Thyroid gland (tissue), 4 donors: ENCODE measurements around the gene PORCN. TPM values are rescaled to one million over a fixed set of nuclear protein-coding genes. Genes with fewer than 3 reads are reported as not detected.
A peak's percentile ranks its signal among the peaks of the same experiment; 100 is the strongest.
"Not testable (repeated sequence)": the region's sequence is repeated elsewhere in the genome, so short reads cannot be mapped to it uniquely, and the experiment has no call there.

Experiments
- DNase-seq, 2 donors: peaks; one replicate each; pipeline ENCODE4 v3.0.0-alpha.2; 2019
- H3K27ac ChIP-seq, 3 donors: fragments of 200-600 bp; sonication (generic); 1 replicate in 2 of 3; 2 replicates in 1 of 3; pipeline ENCODE4 v1.5.1; 2016 to 2019; ENCODE audit warnings: mild to moderate bottlenecking in 1 of 3, moderate library complexity in 1 of 3
- H3K27me3 ChIP-seq: fragments of 200-600 bp; sonication (generic); one replicate; pipeline ENCODE4 v1.5.1; 2019
- H3K36me3 ChIP-seq, 2 donors: fragments of 200-600 bp; sonication (generic); one replicate each; pipeline ENCODE4 v1.5.1; 2016 to 2019
- H3K4me1 ChIP-seq, 2 donors: fragments of 200-600 bp; sonication (generic); one replicate each; pipeline ENCODE4 v1.5.1; 2017 to 2019
- H3K4me3 ChIP-seq, 3 donors: fragments of 200-600 bp; sonication (generic); replicated peaks in 1 of 3; 1 replicate in 2 of 3; 2 replicates in 1 of 3; pipeline ENCODE4 v1.5.1; 2016; ENCODE audit warnings: mild to moderate bottlenecking in 1 of 3
- H3K9me3 ChIP-seq: fragments of 200-600 bp; sonication (generic); one replicate; pipeline ENCODE4 v1.5.1; 2017
- CTCF ChIP-seq, 6 experiments: fragments of 200-600 bp in 3 of 6; fragments of 450-650 bp in 3 of 6; sonication (generic) in 3 of 6; IDR thresholded peaks; one replicate each; pipeline ENCODE4 v1.5.1; 2016 to 2019; ENCODE audit warnings: antibody characterized with exemption in 6 of 6, mild to moderate bottlenecking in 2 of 6, inconsistent platforms in 1 of 6, moderate library complexity in 1 of 6
- POLR2A ChIP-seq, 2 donors: fragments of 450-650 bp; IDR thresholded peaks; one replicate each; pipeline ENCODE4 v1.6.1; 2017; ENCODE audit warnings: antibody characterized with exemption in 2 of 2, mild to moderate bottlenecking in 2 of 2, moderate library complexity in 1 of 2
- WGBS, 2 donors: methylation state at CpG; one replicate each; pipeline ENCODE4 v1.1.5; 2017; 5-methylcytosine and 5-hydroxymethylcytosine counted together
- intact Hi-C: fragments of 100-400 bp; cut with DNase I; formaldehyde crosslinking; loops from one replicate; pipeline ENCODE4 v1.15.1; 2023
- total RNA-seq, 4 donors: library from RNA; depleted of rRNA; stranded (reverse); fragments of >200 nt; gene quantifications; one replicate each; pipeline ENCODE4 v1.2.3, GENCODE V29; 2016

Gene PORCN
- total RNA-seq, 4 donors from 2014 or later, result 14.5 to 36.4 (median 21.4) TPM

GRCh38 chrX:48539345-48540027 lies 30.7 kb downstream of the PORCN start, which contains the start of gene TBC1D25:
TSS of gene TBC1D25 (plus strand) at chrX:48539714. CDS start at chrX:48539798, 84 bp downstream.
- H3K27me3 ChIP-seq, result no peaks in the 10 kb centered on the region
- 0% methylated on average over 15 to 16 of the region's 59 CpGs for WGBS, 2 donors
- peak within 1 kb of the TSS; percentile 78 to 89 (median 85) for H3K27ac ChIP-seq
- H3K4me1 ChIP-seq, result peaks cover 6% of the 10 kb centered on the region in 2 donors
- no peaks in the 10 kb centered on the region for H3K36me3 ChIP-seq
- TF ChIP-seq CTCF (IDR thresholded peaks at IDR 0.05), result peak in 2 of 6 experiments; percentile 18 to 37
- peak in 1 of 2 donors; percentile 67 for TF ChIP-seq POLR2A (IDR thresholded peaks at IDR 0.05)
- peak; percentile 97 to 98 for DNase-seq
- H3K4me3 ChIP-seq, result peak within 1 kb of the TSS in 2 of 3 donors; percentile 50 to 66
- intact Hi-C loops, result no loop called here
- no peaks in the 10 kb centered on the region for H3K9me3 ChIP-seq

- TF ChIP-seq CTCF (IDR thresholded peaks at IDR 0.05) (no peak), POLR2A (IDR thresholded peaks at IDR 0.05) (no peak)
- intact Hi-C loops, result no loop called here
- H3K4me1 ChIP-seq, result peaks cover 6% of the 10 kb centered on the region in 2 donors
- H3K9me3 ChIP-seq, result no peaks in the 10 kb centered on the region
- peak overlapping the region; percentile 78 to 89 (median 85) for H3K27ac ChIP-seq
- no peaks in the 10 kb centered on the region for H3K36me3 ChIP-seq
- H3K27me3 ChIP-seq, result no peaks in the 10 kb centered on the region
- H3K4me3 ChIP-seq, result peak overlapping the region in 2 of 3 donors; percentile 50 to 66
- peak in 1 of 2 donors; percentile 52 for DNase-seq
- WGBS, 2 donors, result 3 to 4% methylated on average over 10 to 12 of the region's 12 CpGs
These were observed 31.2 kb downstream of the PORCN start for GRCh38 chrX:48540028-48540375.

- peaks cover 6% of the 10 kb centered on the region in 2 donors for H3K4me1 ChIP-seq
- H3K9me3 ChIP-seq, result no peaks in the 10 kb centered on the region
- TF ChIP-seq POLR2A (IDR thresholded peaks at IDR 0.05) (no peak), CTCF (IDR thresholded peaks at IDR 0.05) (no peak)
- H3K36me3 ChIP-seq, result no peaks in the 10 kb centered on the region
- no peak for DNase-seq
- no peaks in the 10 kb centered on the region for H3K27me3 ChIP-seq
- 76 to 83% methylated on average over 7 of the region's 7 CpGs for WGBS, 2 donors
- H3K4me3 ChIP-seq, result peak overlapping the region in 1 of 3 donors; percentile 50
- intact Hi-C loops, result no loop called here
- H3K27ac ChIP-seq, result peak overlapping the region in 1 of 3 donors; percentile 89
These were observed 31.7 kb downstream of the PORCN start for GRCh38 chrX:48540480-48540879.

- Histone ChIP-seq H3K27ac (no peak overlapping the region), H3K4me3 (no peak overlapping the region), H3K9me3 (no peaks in the 10 kb centered on the region), H3K4me1 (peaks cover 6% of the 10 kb centered on the region in 2 donors), H3K27me3 (no peaks in the 10 kb centered on the region), H3K36me3 (no peaks in the 10 kb centered on the region)
- intact Hi-C loops, result no loop called here
- DNase-seq, result no peak
- WGBS, 2 donors, result 83 to 91% methylated on average over 10 of the region's 10 CpGs
- no peak for TF ChIP-seq CTCF (IDR thresholded peaks at IDR 0.05)
- no peak for TF ChIP-seq POLR2A (IDR thresholded peaks at IDR 0.05)
These were observed 32.5 kb downstream of the PORCN start for GRCh38 chrX:48541140-48541814.

- Histone ChIP-seq H3K4me1 (no peaks in the 10 kb centered on the region), H3K9me3 (no peaks in the 10 kb centered on the region), H3K4me3 (no peak overlapping the region), H3K36me3 (no peaks in the 10 kb centered on the region), H3K27me3 (no peaks in the 10 kb centered on the region), H3K27ac (no peak overlapping the region)
- DNase-seq, result no peak
- 97 to 100% methylated on average over 3 of the region's 3 CpGs for WGBS, 2 donors
- intact Hi-C loops, result no loop called here
- TF ChIP-seq CTCF (IDR thresholded peaks at IDR 0.05), result no peak
- no peak for TF ChIP-seq POLR2A (IDR thresholded peaks at IDR 0.05)
These were observed 40.1 kb downstream of the PORCN start for GRCh38 chrX:48548871-48549270.

- H3K4me1 ChIP-seq, H3K4me3 ChIP-seq, H3K9me3 ChIP-seq, H3K27ac ChIP-seq, DNase-seq, intact Hi-C loops, H3K27me3 ChIP-seq: not testable (repeated sequence)
- peaks cover 0 to 12% of the 10 kb centered on the region in 2 donors for H3K36me3 ChIP-seq
- 82 to 87% methylated on average over 9 of the region's 9 CpGs for WGBS, 2 donors
These were observed 47.0 kb downstream of the PORCN start for GRCh38 chrX:48555731-48556325.
